MCF 10A (cell line): ENCODE measurements around the gene KIRREL3. TPM values are rescaled to one million over a fixed set of nuclear protein-coding genes. Genes with fewer than 3 reads are reported as not detected.

Source experiments
- BruUV-seq: library from RNA; stranded (reverse); fragments of 400-500 nt; replicated peaks from 2 replicates; lab custom pipeline; 2021; lab: Mats Ljungman, UMichigan
- CTCF ChIA-PET: fragments of 300-600 bp; sonication (Branson Sonifier 250); formaldehyde crosslinking; extraction: SDS; loops from one replicate; lab custom pipeline; 2021; ENCODE audit warnings: antibody characterized with exemption, inconsistent platforms; lab: Yijun Ruan, JAX
- POLR2A ChIA-PET: fragments of 300-600, 350-650 bp; sonication (Branson Sonifier 250); formaldehyde crosslinking; extraction: SDS; loops from one replicate; lab custom pipeline; 2020; ENCODE audit warnings: antibody characterized with exemption, inconsistent platforms; lab: Yijun Ruan, JAX
- DNase-seq: peaks from one replicate; pipeline ENCODE4 v3.0.0-alpha.2; 2018; ENCODE audit not compliant: unreplicated experiment
- H3K27ac Mint-ChIP-seq: one replicate; pipeline ENCODE4 v1.8.0; 2022; ENCODE audit warnings: mild to moderate bottlenecking, low read depth, mixed read lengths; ENCODE audit not compliant: unreplicated experiment
- H3K27me3 Mint-ChIP-seq: one replicate; pipeline ENCODE4 v1.8.0; 2022; ENCODE audit warnings: mixed read lengths; ENCODE audit not compliant: insufficient read depth, unreplicated experiment
- H3K36me3 Mint-ChIP-seq: one replicate; pipeline ENCODE4 v1.8.0; 2022; ENCODE audit warnings: mild to moderate bottlenecking, moderate library complexity, mixed read lengths; ENCODE audit not compliant: insufficient read depth, unreplicated experiment
- H3K4me1 Mint-ChIP-seq: one replicate; pipeline ENCODE4 v1.8.0; 2022; ENCODE audit warnings: mixed read lengths; ENCODE audit not compliant: insufficient read depth, unreplicated experiment
- H3K4me3 Mint-ChIP-seq: one replicate; pipeline ENCODE4 v1.8.0; 2022; ENCODE audit warnings: mild to moderate bottlenecking, moderate library complexity, mixed read lengths; ENCODE audit not compliant: unreplicated experiment
- H3K9me3 Mint-ChIP-seq: one replicate; pipeline ENCODE4 v1.8.0; 2022; ENCODE audit warnings: mixed read lengths; ENCODE audit not compliant: unreplicated experiment
- CTCF ChIP-seq: fragments of 200-600 bp; IDR thresholded peaks from one replicate; pipeline ENCODE4 v1.8.0; 2022; ENCODE audit warnings: antibody characterized with exemption, mild to moderate bottlenecking; ENCODE audit not compliant: unreplicated experiment
- intact Hi-C: fragments of 100-400 bp; cut with micrococcal nuclease; formaldehyde crosslinking; loops from 2 replicates; pipeline ENCODE4 v1.14.1; 2022
- total RNA-seq: library from RNA; stranded (reverse); gene quantifications from 2 replicates; pipeline ENCODE4 v1.2.3, GENCODE V29; 2022

Gene KIRREL3
- total RNA-seq, 1 experiment from 2014 or later, result not detected

GRCh38 chr11:126468102-126468521, 532.5 kb downstream of the KIRREL3 start:
- TF ChIP-seq CTCF, result no peak
- BruUV-seq, result no TSS peak
- Mint-ChIP-seq H3K9me3 (peaks cover 8% of the 10 kb centered on the region), H3K27me3 (peaks cover 29% of the 10 kb centered on the region), H3K4me1 (no peaks in the 10 kb centered on the region), H3K36me3 (no peaks in the 10 kb centered on the region), H3K27ac (no peak overlapping the region), H3K4me3 (no peak overlapping the region)
- intact Hi-C loops, result no loop called here
- no peak for DNase-seq
- POLR2A ChIA-PET, result no interaction called here
- CTCF ChIA-PET, result interaction anchor here (3.1 kb wide), 1 partner anchor 12 kb away, joined by 30 read pairs; no protein-coding TSS in a partner anchor

GRCh38 chr11:126467471-126467870, 533.1 kb downstream of the KIRREL3 start:
- no peak for TF ChIP-seq CTCF
- no peak overlapping the region for H3K4me3 Mint-ChIP-seq
- peaks cover 8% of the 10 kb centered on the region for H3K9me3 Mint-ChIP-seq
- H3K4me1 Mint-ChIP-seq, result no peaks in the 10 kb centered on the region
- ChIA-PET POLR2A (no interaction called here), CTCF (interaction anchor here (0.6 to 3.1 kb wide), 2 partner anchors 13 to 648 kb away, joined by 3 to 30 read pairs; no protein-coding TSS in a partner anchor)
- no peaks in the 10 kb centered on the region for H3K36me3 Mint-ChIP-seq
- no TSS peak for BruUV-seq
- no peak for DNase-seq
- H3K27ac Mint-ChIP-seq, result no peak overlapping the region
- H3K27me3 Mint-ChIP-seq, result peaks cover 35% of the 10 kb centered on the region
- intact Hi-C loops, result no loop called here

GRCh38 chr11:126467046-126467370, 533.6 kb downstream of the KIRREL3 start:
- no TSS peak for BruUV-seq
- ChIA-PET CTCF (interaction anchor here (0.6 to 1.0 kb wide), 2 partner anchors 14 to 648 kb away, joined by 3 to 7 read pairs; no protein-coding TSS in a partner anchor), POLR2A (no interaction called here)
- H3K4me1 Mint-ChIP-seq, result no peaks in the 10 kb centered on the region
- TF ChIP-seq CTCF, result no peak
- intact Hi-C loops, result no loop called here
- H3K27me3 Mint-ChIP-seq, result peaks cover 35% of the 10 kb centered on the region
- peaks cover 8% of the 10 kb centered on the region for H3K9me3 Mint-ChIP-seq
- no peak overlapping the region for H3K4me3 Mint-ChIP-seq
- no peaks in the 10 kb centered on the region for H3K36me3 Mint-ChIP-seq
- H3K27ac Mint-ChIP-seq, result no peak overlapping the region
- no peak for DNase-seq

- CTCF ChIA-PET, result interaction anchor here (0.9 to 1.0 kb wide), 2 partner anchors 14 to 141 kb away, joined by 4 to 7 read pairs; no protein-coding TSS in a partner anchor
- no peak for DNase-seq
- Mint-ChIP-seq H3K36me3 (no peaks in the 10 kb centered on the region), H3K27me3 (peaks cover 35% of the 10 kb centered on the region), H3K9me3 (peaks cover 8% of the 10 kb centered on the region), H3K4me1 (no peaks in the 10 kb centered on the region), H3K27ac (no peak overlapping the region), H3K4me3 (no peak overlapping the region)
- TF ChIP-seq CTCF, result no peak
- BruUV-seq, result no TSS peak
- POLR2A ChIA-PET, result no interaction called here
- intact Hi-C loops, result no loop called here
Observed at GRCh38 chr11:126466236-126467045, 534.1 kb downstream of the KIRREL3 start.
